Body of pancreas (tissue), 4 donors: ENCODE results near the gene KRT83. TPM values are rescaled to one million over a fixed set of nuclear protein-coding genes. Genes with fewer than 3 reads are reported as not detected.

Experiments
- ATAC-seq: fragments of 150-250 bp; one replicate; pipeline ENCODE4 v1.9.1; 2016
- DNase-seq, 4 donors: peaks; one replicate each; pipeline ENCODE4 v3.0.0-alpha.2; 2019
- H3K27ac ChIP-seq, 4 donors: fragments of 200-600 bp; sonication (generic); 1 replicate in 3 of 4; 2 replicates in 1 of 4; pipeline versions ENCODE4 v1.5.1 to v1.6.1; 2016 to 2019; ENCODE audit warnings: mild to moderate bottlenecking in 1 of 4, mixed read lengths in 1 of 4, moderate library complexity in 1 of 4
- H3K27me3 ChIP-seq, 2 donors: fragments of 200-600 bp; sonication (generic); one replicate each; pipeline ENCODE4 v1.6.0; 2016; ENCODE audit warnings: mild to moderate bottlenecking in 1 of 2
- H3K36me3 ChIP-seq, 2 donors: fragments of 200-600 bp; sonication (generic); replicated peaks in 1 of 2; 2 replicates each; pipeline ENCODE4 v1.5.1; 2016; ENCODE audit warnings: low read depth in 2 of 2; ENCODE audit not compliant: insufficient read depth in 1 of 2
- H3K4me1 ChIP-seq: fragments of 200-600 bp; sonication (generic); one replicate; pipeline ENCODE4 v1.6.0; 2016
- H3K4me3 ChIP-seq, 2 donors: fragments of 200-600 bp; sonication (generic); 1 replicate in 1 of 2; 2 replicates in 1 of 2; pipeline ENCODE4 v1.5.1; 2016 to 2019
- H3K9me3 ChIP-seq, 3 donors: fragments of 200-600 bp; sonication (generic); 1 replicate in 2 of 3; 2 replicates in 1 of 3; pipeline ENCODE4 v1.5.1; 2016
- CTCF ChIP-seq, 7 experiments: fragments of 450-650 bp in 4 of 7; fragments of 200-600 bp in 3 of 7; sonication (generic) in 3 of 7; IDR thresholded peaks; one replicate each; pipeline ENCODE4 v1.5.1; 2016 to 2019; ENCODE audit warnings: antibody characterized with exemption in 7 of 7
- POLR2A ChIP-seq, 3 donors: fragments of 450-650 bp; IDR thresholded peaks; one replicate each; pipeline ENCODE4 v1.6.1; 2016; ENCODE audit warnings: antibody characterized with exemption in 3 of 3, mild to moderate bottlenecking in 2 of 3
- WGBS, 2 donors: methylation state at CpG; one replicate each; pipeline ENCODE4 v1.1.5; 2017; 5-methylcytosine and 5-hydroxymethylcytosine counted together
- intact Hi-C: fragments of 100-400 bp; cut with DNase I; formaldehyde crosslinking; loops from one replicate; pipeline ENCODE4 v1.15.1; 2023
- total RNA-seq, 2 donors: library from RNA; depleted of rRNA; stranded (reverse); fragments of >200 nt; gene quantifications; one replicate each; pipeline ENCODE4 v1.1.0, GENCODE V29; 2016

The KRT83 gene
- total RNA-seq, 2 donors from 2014 or later: not detected

- Histone ChIP-seq H3K27me3 (no peaks in the 10 kb centered on the region), H3K9me3 (peaks cover 0 to 2% (median 0%) of the 10 kb centered on the region in 3 donors), H3K27ac (no peak overlapping the region), H3K4me1 (peaks cover 4% of the 10 kb centered on the region), H3K36me3 (no peaks in the 10 kb centered on the region), H3K4me3 (no peak overlapping the region)
- DNase-seq (no peak), ATAC-seq (no peak)
- TF ChIP-seq CTCF (IDR thresholded peaks at IDR 0.05): no peak
- no peak for TF ChIP-seq POLR2A (IDR thresholded peaks at IDR 0.05)
- WGBS, 2 donors: 77 to 84% methylated on average over 10 of the region's 10 CpGs
- intact Hi-C loops: no loop called here
Observed at GRCh38 chr12:52338241-52338960, 17.2 kb upstream of the KRT83 start.

GRCh38 chr12:52337054-52337453 lies 15.9 kb upstream of the KRT83 start:
- 73 to 80% methylated on average over 1 of the region's 1 CpG for WGBS, 2 donors

GRCh38 chr12:52336641-52337040 lies 15.4 kb upstream of the KRT83 start:
- intact Hi-C loops: no loop called here

More at GRCh38 chr12:52337054-52337453, 15.9 kb upstream of the KRT83 start:
- ATAC-seq (no peak), DNase-seq (no peak)
- H3K9me3 ChIP-seq: no peaks in the 10 kb centered on the region
- no peak overlapping the region for H3K4me3 ChIP-seq
- TF ChIP-seq CTCF (IDR thresholded peaks at IDR 0.05) (no peak), POLR2A (IDR thresholded peaks at IDR 0.05) (no peak)
- intact Hi-C loops: no loop called here
- H3K27me3 ChIP-seq: no peaks in the 10 kb centered on the region
- peaks cover 4% of the 10 kb centered on the region for H3K4me1 ChIP-seq
- no peak overlapping the region for H3K27ac ChIP-seq
- H3K36me3 ChIP-seq: no peaks in the 10 kb centered on the region

GRCh38 chr12:52335598-52336262 lies 14.5 kb upstream of the KRT83 start:
- intact Hi-C loops: no loop called here
- Histone ChIP-seq H3K9me3 (no peaks in the 10 kb centered on the region), H3K4me3 (no peak overlapping the region), H3K4me1 (peaks cover 4% of the 10 kb centered on the region), H3K36me3 (no peaks in the 10 kb centered on the region), H3K27ac (no peak overlapping the region), H3K27me3 (no peaks in the 10 kb centered on the region)
- DNase-seq (peak; percentile 14 to 72 (median 56)), ATAC-seq (peak; percentile 47)
- 42 to 61% methylated on average over 4 of the region's 4 CpGs for WGBS, 2 donors
- TF ChIP-seq CTCF (IDR thresholded peaks at IDR 0.05) (no peak), POLR2A (IDR thresholded peaks at IDR 0.05) (no peak)

More at GRCh38 chr12:52336641-52337040, 15.4 kb upstream of the KRT83 start:
- WGBS, 2 donors: 56 to 63% methylated on average over 2 of the region's 2 CpGs
- ATAC-seq: no peak
- Histone ChIP-seq H3K4me1 (peaks cover 4% of the 10 kb centered on the region), H3K4me3 (no peak overlapping the region), H3K27me3 (no peaks in the 10 kb centered on the region), H3K9me3 (no peaks in the 10 kb centered on the region), H3K27ac (no peak overlapping the region), H3K36me3 (no peaks in the 10 kb centered on the region)
- no peak for DNase-seq
- no peak for TF ChIP-seq POLR2A (IDR thresholded peaks at IDR 0.05)
- TF ChIP-seq CTCF (IDR thresholded peaks at IDR 0.05): no peak
